ENCODE data around the gene FDX1. TPM values are rescaled to one million over a fixed set of nuclear protein-coding genes. Genes with fewer than 3 reads are reported as not detected.
"Not testable (repeated sequence)": the region's sequence is repeated elsewhere in the genome, so short reads cannot be mapped to it uniquely, and the experiment has no call there.

Gene FDX1
- total and polyA plus RNA-seq, 3 experiments from 2014 or later, result 13.8 to 19.0 (median 14.4) TPM

DNA sequence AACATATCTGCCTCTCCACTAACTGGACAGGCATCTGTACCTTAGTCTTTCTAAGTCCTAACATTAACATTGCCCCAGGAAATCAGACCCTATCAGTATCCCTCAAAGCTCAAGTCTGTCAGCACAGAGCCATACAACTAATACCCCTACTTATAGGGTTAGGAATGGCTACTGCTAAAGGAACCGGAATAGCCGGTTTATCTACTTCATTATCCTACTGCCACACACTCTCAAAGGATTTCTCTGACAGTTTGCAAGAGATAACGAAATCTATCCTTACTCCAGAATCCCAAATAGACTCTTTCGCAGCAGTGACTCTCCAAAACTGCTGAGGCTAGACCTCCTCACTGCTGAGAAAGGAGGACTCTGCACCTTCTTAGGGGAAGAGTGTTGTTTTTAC, 24.1 kb upstream of the FDX1 start:
- H3K4me3 ChIP-seq (ENCODE audit: low read length); H3K4me3 Mint-ChIP-seq; H3K36me3 ChIP-seq (ENCODE audit: insufficient read depth, low read length); H3K27ac ChIP-seq (ENCODE audit: low read depth, low read length); DNase-seq; H3K27me3 ChIP-seq (ENCODE audit: insufficient read depth, low read length, poor library complexity, severe bottlenecking); H3K9me3 ChIP-seq (ENCODE audit: low read length); H3K27me3 Mint-ChIP-seq; H3K27ac Mint-ChIP-seq; H3K36me3 Mint-ChIP-seq; H3K9me3 Mint-ChIP-seq; H3K4me1 ChIP-seq (ENCODE audit: insufficient read depth, low read length); H3K4me1 Mint-ChIP-seq: not testable (repeated sequence)
- ChIA-PET POLR2A (interaction anchor here (1.0 kb wide), 1 partner anchor 24 kb away, joined by 3 read pairs; the partner anchor contains the start of gene FDX1), CTCF (interaction anchor here (1.2 kb wide), 1 partner anchor 9 kb away, joined by 4 read pairs; no protein-coding TSS in a partner anchor)

DNA sequence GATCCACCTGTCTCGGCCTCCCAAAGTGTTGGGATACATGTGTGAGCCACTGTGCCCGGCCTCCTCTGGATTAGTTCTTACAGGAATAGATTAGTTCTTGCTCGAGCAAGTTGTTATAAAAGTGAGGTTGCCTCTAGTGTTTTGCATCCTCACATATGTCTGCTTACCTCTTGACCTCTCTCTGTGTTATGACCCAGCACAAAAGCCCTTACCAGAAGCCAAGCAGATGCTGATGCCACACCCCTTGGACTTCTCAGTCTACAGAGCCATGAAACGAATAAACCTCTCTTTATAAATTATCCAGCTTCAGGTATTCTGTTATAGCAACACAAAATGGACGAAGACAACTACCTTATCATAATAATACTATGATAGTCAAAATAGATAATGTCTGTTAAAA, 22.4 kb upstream of the FDX1 start:
- Mint-ChIP-seq H3K4me1 (no peaks in the 10 kb centered on the region), H3K4me3 (no peak overlapping the region), H3K27ac (no peak overlapping the region), H3K9me3 (no peaks in the 10 kb centered on the region), H3K27me3 (no peaks in the 10 kb centered on the region), H3K36me3 (no peaks in the 10 kb centered on the region)
- Histone ChIP-seq H3K27me3 (ENCODE audit: insufficient read depth, low read length, poor library complexity, severe bottlenecking) (no peaks in the 10 kb centered on the region), H3K27ac (ENCODE audit: low read depth, low read length) (no peak overlapping the region), H3K9me3 (ENCODE audit: low read length) (no peaks in the 10 kb centered on the region), H3K36me3 (ENCODE audit: insufficient read depth, low read length) (no peaks in the 10 kb centered on the region), H3K4me1 (ENCODE audit: insufficient read depth, low read length) (no peaks in the 10 kb centered on the region), H3K4me3 (ENCODE audit: low read length) (no peak overlapping the region)
- POLR2A ChIA-PET, result no interaction called here
- CTCF ChIA-PET, result no interaction called here
- DNase-seq, result no peak

DNA sequence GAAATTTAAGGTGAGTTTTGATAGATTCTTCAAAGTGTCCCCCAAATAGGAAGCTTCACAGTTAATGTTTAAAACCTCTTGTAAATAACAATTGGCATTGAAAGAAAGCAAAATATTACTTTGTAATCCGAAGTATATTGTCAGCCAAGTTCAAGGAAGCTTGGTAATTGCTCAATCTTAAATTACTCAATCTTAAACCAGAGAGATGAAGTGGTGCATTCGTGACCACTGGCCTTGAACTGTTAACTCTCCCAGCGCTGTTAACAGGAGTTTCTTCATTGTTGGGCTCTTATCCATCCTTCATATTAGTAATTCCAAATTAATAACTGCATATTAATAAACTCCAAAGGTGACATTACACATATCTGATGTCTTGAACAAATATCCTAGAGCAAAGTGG, 20.6 kb upstream of the FDX1 start:
- no peaks in the 10 kb centered on the region for H3K9me3 ChIP-seq (ENCODE audit: low read length)
- DNase-seq, result no peak
- ChIA-PET CTCF (no interaction called here), POLR2A (no interaction called here)
- Mint-ChIP-seq H3K9me3 (no peaks in the 10 kb centered on the region), H3K4me3 (no peak overlapping the region), H3K27me3 (no peaks in the 10 kb centered on the region), H3K27ac (no peak overlapping the region), H3K4me1 (no peaks in the 10 kb centered on the region), H3K36me3 (no peaks in the 10 kb centered on the region)
- no peaks in the 10 kb centered on the region for H3K27me3 ChIP-seq (ENCODE audit: insufficient read depth, low read length, poor library complexity, severe bottlenecking)
- no peaks in the 10 kb centered on the region for H3K36me3 ChIP-seq (ENCODE audit: insufficient read depth, low read length)
- no peak overlapping the region for H3K4me3 ChIP-seq (ENCODE audit: low read length)
- no peaks in the 10 kb centered on the region for H3K4me1 ChIP-seq (ENCODE audit: insufficient read depth, low read length)
- H3K27ac ChIP-seq (ENCODE audit: low read depth, low read length), result no peak overlapping the region

DNA sequence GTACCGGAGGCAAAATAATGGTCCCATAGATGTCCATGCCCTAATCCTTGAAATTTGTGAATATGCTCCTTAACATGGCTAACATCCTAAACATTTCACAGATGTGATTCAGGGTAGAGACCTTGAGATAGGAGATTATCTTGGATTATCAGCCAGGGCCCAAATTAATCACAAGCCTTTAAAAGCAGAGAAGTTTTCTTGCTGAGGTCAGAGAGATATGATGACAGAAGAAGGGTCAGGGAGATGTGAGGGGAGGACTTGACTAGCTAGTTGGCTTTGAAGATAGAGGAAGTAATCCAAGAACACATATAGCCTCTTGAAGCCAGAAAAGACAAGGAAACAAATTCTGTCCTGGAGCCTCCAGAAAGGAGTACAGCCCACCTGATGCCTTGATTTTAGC, 19.1 kb upstream of the FDX1 start:
- Histone ChIP-seq H3K4me1 (ENCODE audit: insufficient read depth, low read length) (no peaks in the 10 kb centered on the region), H3K27me3 (ENCODE audit: insufficient read depth, low read length, poor library complexity, severe bottlenecking) (no peaks in the 10 kb centered on the region), H3K4me3 (ENCODE audit: low read length) (no peak overlapping the region), H3K36me3 (ENCODE audit: insufficient read depth, low read length) (no peaks in the 10 kb centered on the region), H3K9me3 (ENCODE audit: low read length) (no peaks in the 10 kb centered on the region), H3K27ac (ENCODE audit: low read depth, low read length) (no peak overlapping the region)
- Mint-ChIP-seq H3K4me3 (no peak overlapping the region), H3K9me3 (no peaks in the 10 kb centered on the region), H3K27me3 (no peaks in the 10 kb centered on the region), H3K27ac (no peak overlapping the region), H3K4me1 (no peaks in the 10 kb centered on the region), H3K36me3 (no peaks in the 10 kb centered on the region)
- ChIA-PET POLR2A (no interaction called here), CTCF (interaction anchor here (1.6 kb wide), 1 partner anchor 16 kb away, joined by 3 read pairs; no protein-coding TSS in a partner anchor)
- no peak for DNase-seq

DNA sequence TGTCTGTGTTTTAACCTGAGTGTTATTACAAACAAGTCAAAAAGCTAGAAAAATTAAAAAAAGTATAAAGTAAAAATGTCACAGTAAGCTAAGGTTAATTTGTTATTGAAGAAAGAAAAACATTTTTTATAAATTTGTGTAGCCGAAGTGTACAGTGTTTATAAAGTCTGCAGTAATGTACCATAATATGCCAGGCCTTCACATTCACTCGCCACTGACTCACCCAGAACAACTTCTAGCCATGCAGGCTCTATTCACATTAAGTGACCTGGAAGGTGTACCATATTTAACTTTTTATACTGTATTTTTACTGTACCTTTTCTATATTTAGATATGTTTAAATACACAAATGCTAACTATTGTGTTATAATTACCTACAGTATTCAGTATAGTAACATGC, 14.7 kb upstream of the FDX1 start:
- Mint-ChIP-seq H3K27me3 (peaks cover 1 to 5% of the 10 kb centered on the region in 2 donors), H3K9me3 (no peaks in the 10 kb centered on the region), H3K36me3 (no peaks in the 10 kb centered on the region), H3K27ac (no peak overlapping the region), H3K4me1 (no peaks in the 10 kb centered on the region), H3K4me3 (no peak overlapping the region)
- no peak for DNase-seq
- Histone ChIP-seq H3K27me3 (ENCODE audit: insufficient read depth, low read length, poor library complexity, severe bottlenecking) (no peaks in the 10 kb centered on the region), H3K27ac (ENCODE audit: low read depth, low read length) (no peak overlapping the region), H3K9me3 (ENCODE audit: low read length) (no peaks in the 10 kb centered on the region), H3K4me1 (ENCODE audit: insufficient read depth, low read length) (no peaks in the 10 kb centered on the region), H3K4me3 (ENCODE audit: low read length) (no peak overlapping the region), H3K36me3 (ENCODE audit: insufficient read depth, low read length) (no peaks in the 10 kb centered on the region)
- ChIA-PET CTCF (interaction anchor here (0.9 to 2.6 kb wide), 3 partner anchors 9 to 38 kb away, joined by 3 to 7 read pairs (median 4); no protein-coding TSS in a partner anchor), POLR2A (no interaction called here)

DNA sequence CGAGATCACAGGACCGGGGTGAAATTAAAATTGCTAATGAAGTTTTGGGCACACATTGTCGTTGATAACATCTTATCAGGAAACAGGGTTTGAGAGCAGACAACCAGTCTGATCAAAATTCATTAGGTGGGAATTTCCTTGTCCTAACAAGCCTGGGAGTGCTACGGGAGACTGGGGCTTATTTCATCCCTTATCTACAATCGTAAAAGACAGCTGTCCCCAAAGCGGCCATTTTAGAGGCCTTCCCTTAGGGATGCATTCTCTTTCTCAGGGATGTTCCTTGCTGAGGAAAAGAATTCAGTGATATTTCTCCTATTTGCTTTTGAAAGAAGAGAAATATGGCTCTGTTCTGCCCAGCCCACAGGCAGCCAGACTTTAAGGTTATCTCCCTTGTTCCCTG, 8.1 kb upstream of the FDX1 start:
- H3K4me1 ChIP-seq (ENCODE audit: insufficient read depth, low read length); H3K27me3 ChIP-seq (ENCODE audit: insufficient read depth, low read length, poor library complexity, severe bottlenecking); H3K4me1 Mint-ChIP-seq; H3K9me3 ChIP-seq (ENCODE audit: low read length); H3K27ac Mint-ChIP-seq; H3K36me3 Mint-ChIP-seq; POLR2A ChIA-PET; DNase-seq; H3K4me3 ChIP-seq (ENCODE audit: low read length); H3K27me3 Mint-ChIP-seq; H3K4me3 Mint-ChIP-seq; H3K27ac ChIP-seq (ENCODE audit: low read depth, low read length); H3K36me3 ChIP-seq (ENCODE audit: insufficient read depth, low read length): not testable (repeated sequence)
- CTCF ChIA-PET, result interaction anchor here (0.8 kb wide), 1 partner anchor 13 kb away, joined by 4 read pairs; no protein-coding TSS in a partner anchor
- H3K9me3 Mint-ChIP-seq, result peaks cover 0 to 11% (median 7%) of the 10 kb centered on the region in 5 donors

DNA sequence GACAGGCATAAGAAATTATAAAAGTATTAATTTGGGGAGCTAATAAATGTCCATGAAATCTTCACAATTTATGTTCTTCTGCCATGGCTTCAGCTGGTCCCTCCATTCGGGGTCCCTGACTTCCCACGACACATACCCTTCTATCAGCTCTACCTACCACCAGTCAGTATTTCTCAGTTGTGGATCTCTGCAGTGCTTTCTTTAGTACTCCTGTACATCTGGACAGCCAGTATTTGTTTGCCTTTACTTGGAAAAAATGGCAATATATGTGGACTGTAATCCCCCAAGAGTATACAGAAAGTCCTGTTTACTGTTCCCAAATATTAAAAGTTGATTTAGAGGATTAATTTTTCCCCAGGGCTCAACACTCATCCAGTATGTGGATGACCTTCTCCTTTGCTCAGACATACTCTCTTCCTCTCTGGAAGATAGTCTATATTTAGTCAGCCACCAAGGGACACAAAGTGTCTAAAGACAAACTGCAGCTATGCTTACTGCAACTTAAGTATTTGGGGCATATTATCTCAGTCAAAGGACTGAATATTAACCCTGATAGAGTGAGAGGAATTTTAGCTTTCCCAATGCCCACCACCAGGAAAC, 7.3 kb upstream of the FDX1 start:
- no peak overlapping the region for H3K4me3 Mint-ChIP-seq
- H3K36me3 Mint-ChIP-seq, result peaks cover 0 to 4% (median 4%) of the 10 kb centered on the region in 3 donors
- peaks cover 0 to 11% (median 7%) of the 10 kb centered on the region in 5 donors for H3K9me3 Mint-ChIP-seq
- no peaks in the 10 kb centered on the region for H3K4me1 ChIP-seq (ENCODE audit: insufficient read depth, low read length)
- H3K4me1 Mint-ChIP-seq, result no peaks in the 10 kb centered on the region
- H3K4me3 ChIP-seq (ENCODE audit: low read length), result no peak overlapping the region
- POLR2A ChIA-PET, result no interaction called here
- no peaks in the 10 kb centered on the region for H3K27me3 ChIP-seq (ENCODE audit: insufficient read depth, low read length, poor library complexity, severe bottlenecking)
- H3K27ac ChIP-seq (ENCODE audit: low read depth, low read length), result no peak overlapping the region
- DNase-seq, result no peak
- no peaks in the 10 kb centered on the region for H3K36me3 ChIP-seq (ENCODE audit: insufficient read depth, low read length)
- H3K27me3 Mint-ChIP-seq, result peaks cover 4 to 5% of the 10 kb centered on the region in 2 donors
- H3K9me3 ChIP-seq (ENCODE audit: low read length), result no peaks in the 10 kb centered on the region
- CTCF ChIA-PET, result no interaction called here
- H3K27ac Mint-ChIP-seq, result no peak overlapping the region

DNA sequence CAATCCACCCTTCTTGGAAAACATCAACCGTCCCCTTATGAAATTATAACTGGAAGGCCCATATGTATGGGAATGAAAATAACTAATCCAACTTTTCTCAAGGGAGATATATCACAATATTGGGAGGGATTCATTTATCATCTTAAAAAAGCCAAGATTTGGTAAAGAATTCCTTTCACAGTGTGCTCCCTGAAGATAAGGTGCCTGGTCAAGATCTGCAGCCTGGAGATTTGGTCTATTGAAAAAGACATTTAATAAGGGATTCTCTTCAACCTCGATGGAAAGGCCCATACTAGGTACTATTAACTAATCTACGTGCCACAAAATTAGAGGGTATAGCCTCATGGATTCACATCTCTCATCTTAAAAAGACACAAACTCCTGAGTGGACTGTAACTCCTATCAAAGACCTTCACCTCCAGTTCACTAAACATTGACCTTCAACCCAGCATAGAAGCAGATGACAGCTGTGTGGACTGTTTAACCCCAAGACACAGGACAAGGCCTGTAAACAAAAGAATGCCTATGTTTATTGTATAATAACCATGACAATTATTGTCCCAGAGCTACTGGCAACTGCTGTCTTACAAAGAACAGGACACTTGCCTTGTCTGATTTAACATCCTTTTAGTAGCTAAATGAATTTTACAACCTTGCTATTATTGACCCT, 4.8 kb upstream of the FDX1 start:
- peaks cover 0 to 4% (median 4%) of the 10 kb centered on the region in 3 donors for H3K36me3 Mint-ChIP-seq
- H3K4me1 ChIP-seq (ENCODE audit: insufficient read depth, low read length), result peaks cover 10% of the 10 kb centered on the region
- POLR2A ChIA-PET, result no interaction called here
- no peak overlapping the region for H3K4me3 ChIP-seq (ENCODE audit: low read length)
- no peak overlapping the region for H3K4me3 Mint-ChIP-seq
- H3K27me3 ChIP-seq (ENCODE audit: insufficient read depth, low read length, poor library complexity, severe bottlenecking), result no peaks in the 10 kb centered on the region
- H3K9me3 Mint-ChIP-seq, result peaks cover 0 to 11% (median 7%) of the 10 kb centered on the region in 5 donors
- H3K27me3 Mint-ChIP-seq, result peaks cover 0 to 3% of the 10 kb centered on the region in 2 donors
- H3K36me3 ChIP-seq (ENCODE audit: insufficient read depth, low read length), result no peaks in the 10 kb centered on the region
- H3K9me3 ChIP-seq (ENCODE audit: low read length), result no peaks in the 10 kb centered on the region
- no peak overlapping the region for H3K27ac Mint-ChIP-seq
- no peak overlapping the region for H3K27ac ChIP-seq (ENCODE audit: low read depth, low read length)
- no peak for DNase-seq
- CTCF ChIA-PET, result interaction anchor here (0.7 kb wide), 1 partner anchor 9 kb away, joined by 3 read pairs; no protein-coding TSS in a partner anchor
- peaks cover 9 to 14% (median 13%) of the 10 kb centered on the region in 3 donors for H3K4me1 Mint-ChIP-seq

Data from CD8-positive, alpha-beta memory T cell (primary cell).